GM18498 (cell line): ENCODE results near the gene SZRD1.

ENCODE experiments used
- ATAC-seq: cut with Tn5 transposase; IDR thresholded peaks from one replicate; pipeline ENCODE4 v1.9.1; 2021; ENCODE audit warnings: mild to moderate bottlenecking, moderate library complexity; ENCODE audit not compliant: unreplicated experiment

SZRD1 gene

DNA sequence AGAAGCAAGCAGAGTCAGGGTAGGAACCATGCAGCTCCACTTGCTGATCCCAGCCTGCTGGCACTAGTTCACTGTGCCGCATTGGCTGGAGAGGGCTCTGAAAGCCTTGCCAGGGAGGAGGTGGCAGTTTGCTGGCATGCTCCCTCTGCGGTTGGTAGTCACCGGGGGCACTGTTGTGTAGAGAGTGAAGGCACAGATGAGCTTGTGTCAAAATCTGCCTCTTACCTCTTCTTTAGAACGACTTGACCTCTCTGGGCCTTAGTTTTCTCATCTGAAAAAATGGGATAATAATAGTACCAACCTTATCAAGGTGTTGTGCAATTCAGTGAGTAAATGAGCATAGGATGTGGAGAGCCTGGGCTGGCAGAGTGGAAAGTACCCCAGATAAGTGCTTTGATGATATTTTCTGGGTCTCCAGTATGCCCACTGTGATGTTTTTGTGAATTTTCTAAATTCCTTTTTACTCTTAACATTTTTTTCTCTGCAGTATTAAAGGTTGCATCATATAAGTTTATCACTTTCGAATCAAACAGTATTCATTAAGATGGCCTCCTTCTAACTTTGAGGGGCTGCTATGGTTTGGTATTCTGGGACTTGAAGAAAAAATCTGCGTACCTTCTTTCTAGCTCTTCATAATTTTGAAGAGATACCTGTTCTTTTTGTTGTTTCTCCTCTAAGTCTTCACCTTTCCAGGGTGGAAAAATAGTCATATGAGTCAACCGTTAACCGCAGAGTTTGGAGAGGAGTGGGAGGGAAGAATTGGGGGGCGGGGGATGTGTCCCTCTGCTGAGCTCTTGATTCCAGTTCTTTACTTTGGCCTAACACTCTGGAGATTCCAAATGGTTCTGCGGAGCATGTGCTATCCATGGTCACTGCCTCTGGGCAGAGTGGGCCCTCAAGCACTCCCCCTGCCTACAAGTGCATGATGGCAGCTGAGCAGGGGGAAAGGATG, 26.8 kb downstream of the SZRD1 start:
- no peak for ATAC-seq

DNA sequence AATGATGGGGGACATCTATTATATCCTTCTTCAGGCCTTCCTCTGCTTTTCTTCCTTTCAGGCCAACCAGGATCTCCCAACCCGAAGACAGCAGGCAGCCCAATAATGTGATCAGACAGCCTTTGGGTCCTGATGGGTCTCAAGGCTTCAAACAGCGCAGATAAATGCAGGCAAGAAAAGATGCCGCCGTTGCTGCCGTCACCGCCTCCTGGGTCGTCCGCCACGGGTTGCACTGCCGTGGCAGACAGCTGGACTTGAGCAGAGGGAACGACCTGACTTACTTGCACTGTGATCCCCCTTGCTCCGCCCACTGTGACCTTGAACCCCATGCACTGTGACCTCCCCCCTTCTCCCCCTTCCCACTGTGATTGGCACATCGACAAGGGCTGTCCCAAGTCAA, 27.9 kb downstream of the SZRD1 start:
- no peak for ATAC-seq

DNA sequence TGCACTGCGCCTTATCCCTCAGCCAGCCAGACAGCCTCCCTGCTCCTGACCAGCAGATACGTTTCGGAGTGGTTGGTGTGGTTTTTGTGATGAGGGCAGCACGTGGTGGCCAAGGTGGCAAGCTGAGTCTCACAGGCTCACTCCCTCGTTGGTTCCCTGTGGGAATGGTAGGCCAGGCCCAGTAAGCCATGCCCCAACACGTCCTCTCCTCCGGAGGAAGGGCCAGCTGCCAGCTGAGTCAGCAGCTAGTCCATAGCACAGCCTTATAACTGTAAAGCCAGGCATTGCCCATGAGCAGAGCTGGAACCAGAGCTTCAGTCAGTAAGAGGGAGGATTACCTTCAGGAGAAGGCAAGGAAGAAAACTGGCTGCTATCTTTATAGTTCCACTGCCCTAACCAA, 29.5 kb downstream of the SZRD1 start:
- ATAC-seq: no peak

DNA sequence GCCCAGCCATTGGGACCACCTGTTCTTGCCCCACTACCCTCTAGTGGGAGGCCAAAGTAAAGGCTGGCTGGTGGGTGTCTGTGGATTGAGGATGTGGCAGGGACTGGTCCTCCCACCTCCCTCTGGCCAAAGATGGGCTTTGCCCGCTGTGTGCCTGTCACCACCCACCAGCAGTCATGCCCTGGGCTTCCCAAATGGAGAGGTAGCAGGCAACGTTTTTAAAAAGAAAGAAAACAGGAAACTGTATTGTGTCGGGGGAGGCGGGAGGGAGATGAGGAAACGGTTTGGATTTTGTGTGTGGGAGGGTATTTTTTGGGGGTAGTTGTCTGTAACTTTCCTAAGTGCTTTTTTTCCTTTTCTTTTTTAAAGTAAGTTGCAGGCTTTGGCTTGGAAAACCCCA, 30.1 kb downstream of the SZRD1 start:
- no peak for ATAC-seq

DNA sequence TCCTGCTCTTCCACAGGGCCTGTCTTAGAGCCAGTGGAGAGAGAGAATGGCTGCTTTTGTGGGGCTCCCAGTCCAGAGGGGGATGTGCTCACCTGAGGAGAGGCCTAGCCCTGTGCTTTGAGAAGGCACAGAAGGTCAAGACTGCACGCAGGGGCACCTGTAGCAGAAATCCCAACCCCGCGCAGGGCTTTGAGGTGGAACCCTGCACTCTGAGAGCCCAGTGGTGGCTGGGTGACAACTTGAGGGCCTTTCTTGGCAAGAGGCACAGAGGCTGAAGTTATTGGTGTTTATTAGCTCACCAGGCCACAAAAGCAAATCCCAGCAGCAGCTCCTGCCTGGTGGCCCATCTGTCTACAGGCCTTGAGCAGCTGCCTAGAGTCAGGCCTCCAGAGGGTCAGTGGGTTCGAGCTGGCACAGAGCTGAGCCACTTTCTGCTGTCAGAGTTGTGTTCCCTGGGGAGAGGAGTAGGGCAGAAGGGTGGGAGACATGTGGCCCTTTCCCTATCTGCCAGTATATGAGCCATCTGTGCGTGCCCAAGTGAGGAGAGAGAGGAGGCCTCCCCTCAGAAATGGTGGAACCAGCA, 31.4 kb downstream of the SZRD1 start:
- ATAC-seq: no peak

DNA sequence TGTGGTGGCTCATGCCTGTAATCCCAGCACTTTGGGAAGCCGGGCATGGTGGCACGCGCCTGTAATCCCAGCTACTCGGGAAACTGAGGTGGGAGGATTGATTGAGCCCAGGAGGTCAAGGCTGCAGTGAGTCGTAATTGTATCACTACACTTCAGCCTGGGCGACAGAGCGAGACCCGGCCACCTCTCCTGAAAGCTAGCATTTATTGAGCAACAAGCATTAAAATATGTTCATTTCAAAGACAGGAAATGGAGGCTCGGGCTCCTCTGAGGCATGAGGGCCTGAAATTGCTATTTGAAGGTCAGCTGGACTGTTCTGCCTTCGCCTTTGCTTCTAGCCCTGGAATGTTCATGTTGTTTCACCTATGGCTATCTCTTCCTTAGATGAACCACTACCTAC, 35.7 kb downstream of the SZRD1 start:
- ATAC-seq: no peak

DNA sequence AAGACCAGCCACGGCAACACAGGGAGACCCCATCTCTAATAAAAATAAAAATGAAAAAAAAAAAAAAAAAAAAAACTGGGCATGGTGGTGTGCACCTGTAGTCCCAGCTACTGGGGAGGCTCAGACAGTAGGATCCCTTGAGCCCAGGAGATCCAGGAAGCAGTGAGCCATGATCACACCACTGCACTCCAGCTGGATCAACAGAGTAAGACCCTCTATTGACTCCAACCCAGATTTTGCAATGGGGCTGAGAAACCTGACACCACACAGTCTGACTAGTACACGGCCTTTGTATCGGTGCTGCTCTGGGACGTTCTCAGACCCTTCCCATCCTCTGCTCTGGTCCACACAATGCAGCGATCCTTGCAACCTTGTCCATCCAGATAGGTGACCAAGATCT, 38.4 kb downstream of the SZRD1 start:
- ATAC-seq: no peak

DNA sequence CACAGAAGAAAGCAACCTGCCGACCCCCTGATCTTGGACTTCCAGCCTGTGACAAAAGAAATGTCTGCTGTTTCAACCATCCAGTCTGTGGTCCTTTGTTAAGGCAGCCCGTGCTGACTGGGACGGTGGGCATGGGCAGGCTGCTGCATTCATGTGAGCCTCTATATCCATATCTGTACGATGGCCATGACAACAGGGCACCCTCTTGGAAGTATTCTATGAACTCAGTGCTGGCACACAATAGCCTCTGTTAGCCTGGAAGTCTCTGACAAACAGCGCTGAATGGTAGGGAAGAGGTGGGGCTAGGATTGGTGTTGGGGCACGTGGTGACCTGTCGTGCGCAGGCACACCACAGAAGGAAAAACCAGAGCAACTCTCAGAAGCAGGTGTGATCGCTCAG, 39.8 kb downstream of the SZRD1 start:
- no peak for ATAC-seq

DNA sequence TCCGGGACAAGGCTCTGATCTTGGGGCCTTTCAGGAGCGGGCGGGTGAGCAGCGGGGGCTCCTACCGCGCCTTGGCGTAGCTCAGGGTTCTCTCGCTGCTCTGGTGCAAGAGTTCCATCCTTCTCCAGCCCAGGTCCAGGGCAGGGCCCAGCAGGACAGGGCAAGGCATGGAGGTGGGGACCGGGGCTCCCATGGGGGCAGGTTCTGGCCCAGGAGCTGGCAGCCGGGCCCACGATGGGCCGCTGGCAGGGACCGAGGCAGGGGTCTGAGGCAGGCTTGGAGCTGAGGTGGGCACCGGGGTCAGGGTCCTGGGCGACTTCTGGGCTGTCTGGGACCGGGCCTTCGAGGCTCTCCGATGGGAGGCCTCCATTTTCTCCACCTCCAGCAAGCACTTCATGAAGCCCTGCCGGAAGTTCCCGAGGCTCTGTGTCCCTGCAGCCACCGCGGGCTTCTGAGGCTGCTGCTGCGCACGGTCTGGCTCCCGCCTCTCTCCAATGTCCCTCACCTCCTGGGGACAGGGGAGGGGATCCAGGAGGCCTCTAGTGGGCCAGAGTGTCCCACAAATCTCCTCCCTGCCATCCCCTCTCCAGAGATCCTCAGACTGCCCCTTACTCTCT, 42.6 kb downstream of the SZRD1 start:
- no peak for ATAC-seq

DNA sequence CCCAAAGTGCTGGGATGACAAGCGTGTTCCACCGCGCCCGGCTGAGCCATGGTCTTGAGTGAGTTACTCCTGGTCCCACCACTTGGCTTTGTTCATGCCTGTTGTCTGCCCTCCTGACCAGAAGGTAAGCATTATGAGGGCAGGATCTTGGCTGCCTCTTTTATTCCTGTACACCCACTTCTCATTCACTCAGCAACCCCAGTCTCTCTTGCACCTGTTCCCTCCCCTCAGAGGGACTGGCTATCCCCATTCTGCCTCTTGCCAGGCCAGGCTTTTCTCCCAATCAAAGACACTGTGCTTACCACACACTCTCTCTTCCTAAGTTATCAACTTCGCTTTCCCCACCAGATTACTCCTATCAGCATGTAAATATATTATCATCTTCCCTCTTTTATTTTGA, 43.8 kb downstream of the SZRD1 start:
- ATAC-seq: no peak

DNA sequence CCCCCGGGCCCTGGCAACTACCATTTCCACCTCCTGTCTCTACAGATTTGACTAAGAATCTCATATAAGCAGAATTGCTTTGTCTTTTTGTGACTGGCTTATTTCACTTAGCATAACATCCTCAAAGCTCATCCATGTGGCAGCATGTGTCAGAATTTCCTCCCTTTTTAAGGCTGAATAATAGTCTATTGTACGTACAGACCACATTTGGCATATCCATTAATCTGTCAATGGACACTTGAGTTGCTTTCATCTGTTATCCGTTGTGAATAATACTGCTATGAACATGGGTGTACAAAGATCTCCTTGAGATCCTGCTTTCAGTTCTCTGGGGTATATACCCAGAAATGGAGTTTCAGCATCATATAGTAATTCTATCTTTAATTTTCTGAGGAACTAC, 46.1 kb downstream of the SZRD1 start:
- no peak for ATAC-seq

DNA sequence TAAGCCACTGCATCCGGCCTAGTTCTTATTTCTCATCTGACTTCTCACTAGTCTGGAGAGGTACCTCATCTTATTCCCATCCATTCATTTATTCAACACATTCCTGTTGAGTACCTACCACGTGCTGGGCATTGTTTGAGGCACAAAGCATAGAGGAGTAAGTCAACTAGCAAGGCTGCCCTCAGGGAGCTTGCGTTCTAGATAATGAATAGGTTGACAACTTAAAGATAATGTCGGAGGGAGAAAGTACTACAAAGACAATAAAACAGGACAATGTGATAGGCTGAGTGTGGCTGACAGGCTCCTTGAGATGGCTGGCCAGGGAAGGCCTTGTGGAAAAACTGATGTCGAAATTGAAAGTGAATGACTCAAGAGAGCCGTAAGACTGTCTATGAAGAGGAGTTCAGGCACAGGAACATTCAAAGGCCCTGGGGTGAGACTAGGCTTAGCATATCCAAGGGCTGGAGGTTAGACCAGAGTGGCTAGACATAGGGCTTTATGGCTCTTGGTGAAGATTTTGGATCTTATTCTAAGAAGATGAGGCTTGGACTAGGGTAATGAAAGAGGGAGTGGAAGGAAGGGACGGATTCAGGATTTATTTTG, 51.9 kb downstream of the SZRD1 start:
- no peak for ATAC-seq

DNA sequence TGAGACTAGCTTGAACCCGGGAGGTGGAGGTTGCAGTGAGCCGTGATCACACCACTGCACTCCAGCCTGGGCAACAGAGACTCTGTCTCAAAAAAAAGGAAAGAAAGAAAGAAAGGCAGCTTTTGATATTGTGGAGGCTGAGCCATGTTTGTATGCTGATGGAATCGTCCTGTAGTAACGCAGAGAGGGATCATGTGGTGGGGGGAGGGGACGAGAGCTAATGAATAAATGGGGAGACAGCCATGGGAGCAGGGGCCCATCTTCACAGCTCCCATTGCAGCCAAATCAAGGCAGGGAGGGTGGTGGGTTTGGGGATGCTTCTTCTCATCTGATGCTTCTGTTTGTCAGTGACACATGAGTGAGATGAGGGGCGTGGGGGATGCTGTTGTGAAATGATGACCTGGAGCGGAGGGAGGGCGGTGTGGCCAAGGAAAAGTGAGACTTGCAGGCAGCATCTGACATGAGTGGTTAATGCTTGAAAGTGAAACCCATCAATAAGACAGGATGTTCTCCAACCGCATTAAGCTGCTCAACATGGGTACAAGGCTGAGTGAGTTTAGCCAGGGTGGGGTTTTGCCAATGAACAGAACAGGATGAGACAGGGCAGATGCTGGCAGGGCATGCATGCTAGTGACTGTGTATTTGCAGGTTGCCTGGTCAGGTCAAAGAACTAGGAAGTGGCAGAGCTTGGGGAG, 53.5 kb downstream of the SZRD1 start:
- ATAC-seq: peak; percentile 92

DNA sequence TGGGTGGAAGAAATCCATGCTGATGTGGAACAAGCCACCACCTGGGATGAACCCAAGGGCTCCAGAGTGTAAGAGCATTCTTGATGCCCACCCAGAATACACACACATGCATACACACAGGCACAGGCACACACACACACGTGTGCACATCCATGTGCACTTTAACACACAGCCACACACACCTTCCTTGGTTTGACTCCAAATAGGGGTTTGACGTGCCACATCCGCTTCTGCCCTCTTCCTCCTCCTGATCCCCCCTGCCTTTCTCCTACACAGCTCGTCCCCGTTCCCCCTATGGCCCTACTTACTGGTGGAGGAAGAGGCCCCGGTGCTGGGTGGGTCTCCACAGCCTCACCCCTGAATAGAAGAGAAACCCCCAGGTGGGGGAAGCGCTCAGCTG, 54.2 kb downstream of the SZRD1 start:
- no peak for ATAC-seq

DNA sequence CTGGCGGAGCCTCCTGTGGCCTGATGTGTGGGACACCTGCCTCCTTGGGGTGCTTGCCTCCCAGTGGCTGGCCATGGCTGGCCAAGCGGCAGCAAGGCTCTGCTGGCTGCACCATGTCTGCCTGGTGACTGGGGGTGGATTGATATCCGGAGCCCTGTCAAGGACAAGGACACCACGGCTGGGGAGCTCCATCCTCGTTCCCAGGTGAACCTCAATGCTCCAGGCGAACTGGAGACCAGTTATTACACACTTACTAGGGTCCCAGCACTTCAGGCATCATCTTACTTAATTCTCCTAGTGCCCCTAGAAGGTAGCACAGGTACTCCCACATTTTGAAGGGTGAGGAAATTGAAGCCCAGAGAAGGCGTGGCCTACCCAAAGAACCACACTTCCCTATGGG, 55.0 kb downstream of the SZRD1 start:
- ATAC-seq: no peak

DNA sequence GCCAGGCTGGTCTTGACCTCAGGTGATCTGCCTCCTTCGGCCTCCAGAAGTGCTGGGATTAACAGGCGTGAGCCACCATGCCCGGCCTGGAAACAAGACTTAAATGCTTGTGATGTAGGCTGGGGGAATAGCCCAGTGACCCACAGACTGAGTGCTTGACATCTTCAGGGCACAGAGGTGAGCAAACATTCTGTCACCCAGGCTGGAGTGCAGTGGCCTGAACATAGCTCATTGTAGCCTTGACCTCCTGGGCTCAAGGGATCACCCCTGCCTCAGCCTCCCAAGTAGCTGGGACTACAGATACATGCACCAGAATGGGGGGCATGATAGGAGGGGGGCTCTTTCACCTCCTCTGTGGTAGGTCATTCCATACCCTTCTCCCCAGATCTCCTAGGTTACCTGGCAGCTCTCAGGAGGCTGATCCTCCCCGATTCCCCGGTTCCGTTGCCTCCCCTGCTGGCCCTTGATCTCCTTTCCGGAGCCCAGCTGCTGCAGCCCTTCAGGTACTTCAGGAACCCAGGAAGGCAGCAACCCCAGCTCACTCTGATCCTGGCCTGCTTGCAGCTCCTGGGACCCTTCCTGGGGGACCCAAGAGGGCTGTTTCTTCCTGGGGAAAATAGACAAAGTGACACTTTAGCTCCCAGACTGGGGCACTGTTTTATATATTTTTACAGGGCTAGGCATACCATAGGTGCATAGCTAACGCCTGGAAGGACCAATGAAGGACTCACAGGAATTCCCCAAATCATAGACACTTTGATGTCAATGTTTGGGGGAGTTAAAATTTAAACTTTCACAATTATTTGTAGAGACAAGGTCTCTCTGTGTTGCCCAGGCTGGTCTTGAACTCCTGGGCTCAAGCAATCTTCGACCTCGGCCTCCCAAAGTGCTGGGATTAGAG, 58.3 kb downstream of the SZRD1 start:
- ATAC-seq: no peak

DNA sequence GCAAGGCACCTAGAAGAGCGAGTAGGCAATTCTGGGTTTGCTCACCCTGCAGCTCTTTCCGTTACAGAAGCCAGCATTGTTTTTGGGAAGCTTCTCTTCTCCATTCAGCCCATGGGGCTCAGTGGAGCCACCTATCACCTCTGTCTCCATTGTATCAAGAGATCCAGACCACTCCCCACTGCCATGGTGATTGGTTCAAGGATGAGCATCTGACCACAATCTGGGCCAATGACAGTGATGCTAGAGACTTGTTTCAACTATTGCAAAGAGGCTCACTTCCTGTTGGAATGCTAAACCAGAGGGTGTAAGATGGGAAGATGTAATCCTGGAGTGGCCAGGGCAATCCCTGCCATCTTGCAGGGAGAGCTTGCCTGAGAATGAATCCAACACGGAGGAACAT, 63.6 kb downstream of the SZRD1 start:
- ATAC-seq: no peak

DNA sequence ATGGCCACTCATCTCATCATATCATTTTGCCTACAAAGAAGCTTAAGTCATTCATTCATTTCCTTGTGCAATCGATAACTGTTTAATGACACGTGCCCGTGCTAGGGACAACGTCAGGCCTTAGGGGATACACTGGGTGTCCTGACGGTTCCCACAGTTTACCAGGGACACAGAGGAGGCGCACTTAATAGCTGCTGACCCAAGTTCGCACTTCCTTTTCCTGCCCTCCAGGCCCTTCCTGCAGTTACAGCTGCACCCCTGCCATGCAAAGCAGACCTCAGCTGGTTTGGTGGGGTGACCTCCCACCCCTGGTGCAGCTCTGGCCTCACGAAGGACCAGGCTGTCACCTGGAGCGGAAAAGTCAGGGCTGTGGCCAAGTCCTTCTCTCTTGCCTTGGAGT, 66.0 kb downstream of the SZRD1 start:
- no peak for ATAC-seq

DNA sequence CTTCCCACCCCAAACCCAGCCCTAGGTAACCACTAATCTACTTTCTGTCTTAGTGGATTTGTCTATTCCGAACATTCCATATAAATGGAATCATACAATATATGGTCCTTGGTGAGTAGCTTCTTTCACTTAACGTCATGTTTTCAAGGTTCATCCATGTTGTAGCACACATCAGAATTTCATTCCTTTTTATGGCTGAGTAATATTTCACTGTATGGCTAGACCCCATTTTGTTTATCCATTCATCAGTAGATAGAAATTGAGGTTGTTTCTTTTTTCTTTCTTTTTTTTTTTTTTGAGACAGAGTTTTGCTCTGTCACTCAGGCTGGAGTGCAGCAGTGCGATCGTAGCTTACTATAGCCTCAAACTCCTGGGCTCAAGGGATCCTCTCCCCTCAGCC, 67.0 kb downstream of the SZRD1 start:
- ATAC-seq: no peak

DNA sequence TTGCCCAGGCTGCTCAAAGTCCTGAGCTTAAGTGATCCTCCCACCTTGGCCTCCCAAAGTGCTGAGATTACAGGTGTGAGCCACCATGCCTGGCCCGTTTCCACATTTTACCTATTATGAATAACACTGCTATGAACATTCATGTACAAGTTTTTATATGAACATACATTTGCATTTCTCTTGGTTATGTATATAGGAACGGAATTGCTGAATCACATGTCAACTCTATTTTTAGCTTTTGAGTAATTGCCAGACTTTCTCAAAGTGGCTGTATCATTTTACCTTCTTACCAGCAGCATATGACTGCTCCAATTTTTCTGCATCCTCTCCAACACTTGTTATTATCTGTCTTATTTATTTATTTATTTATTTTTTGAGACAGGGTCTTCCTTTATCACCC, 67.5 kb downstream of the SZRD1 start:
- ATAC-seq: no peak
